Astrocyte (in vitro differentiated cells and primary cell): Measurements from ENCODE around the gene CROCC. TPM values are rescaled to one million over a fixed set of nuclear protein-coding genes. Genes with fewer than 3 reads are reported as not detected.
"Not testable (repeated sequence)": the region's sequence is repeated elsewhere in the genome, so short reads cannot be mapped to it uniquely, and the experiment has no call there.

Source experiments
- DNase-seq: peaks from one replicate; pipeline ENCODE4 v3.0.0-alpha.2; 2010; ENCODE audit warnings: low read depth
- FAIRE-seq: peaks from 2 replicates; lab custom pipeline; 2011; peaks lifted over from hg19 to GRCh38; lab: Jason Lieb, UNC
- H2AFZ ChIP-seq: 2 replicates; pipeline ENCODE4 v1.6.0; 2012; ENCODE audit warnings: low read depth, low read length, inconsistent platforms
- H3K27ac ChIP-seq: 2 replicates; pipeline ENCODE4 v1.5.1; 2011; ENCODE audit warnings: low read depth, low read length, inconsistent platforms
- H3K27me3 ChIP-seq: 2 replicates; pipeline ENCODE4 v1.6.0; 2011; ENCODE audit warnings: low read length, inconsistent platforms; ENCODE audit not compliant: insufficient read depth
- H3K36me3 ChIP-seq: 2 replicates; pipeline ENCODE4 v1.5.1; 2011; ENCODE audit warnings: low read length, inconsistent platforms; ENCODE audit not compliant: insufficient read depth
- H3K4me1 ChIP-seq: 2 replicates; pipeline ENCODE4 v1.5.1; 2011; ENCODE audit warnings: low read length, inconsistent platforms; ENCODE audit not compliant: insufficient read depth
- H3K4me2 ChIP-seq: 2 replicates; pipeline ENCODE4 v1.6.0; 2012; ENCODE audit warnings: low read length, inconsistent platforms
- H3K4me3 ChIP-seq: 2 replicates; pipeline ENCODE4 v1.5.1; 2011; ENCODE audit warnings: low read depth, mild to moderate bottlenecking, low read length, inconsistent platforms; ENCODE audit not compliant: insufficient read depth
- H3K79me2 ChIP-seq: 2 replicates; pipeline ENCODE4 v1.6.0; 2012; ENCODE audit warnings: mild to moderate bottlenecking, low read length, inconsistent platforms; ENCODE audit not compliant: insufficient read depth
- H3K9ac ChIP-seq: 2 replicates; pipeline ENCODE4 v1.6.0; 2012; ENCODE audit warnings: mild to moderate bottlenecking, low read length, inconsistent platforms
- H3K9me3 ChIP-seq: 2 replicates; pipeline ENCODE4 v1.5.1; 2012; ENCODE audit warnings: low read depth, mild to moderate bottlenecking, low read length, inconsistent platforms; ENCODE audit not compliant: insufficient read depth
- H4K20me1 ChIP-seq: 2 replicates; pipeline ENCODE4 v1.6.0; 2012; ENCODE audit warnings: low read length, inconsistent platforms; ENCODE audit not compliant: insufficient read depth
- H3K27ac Mint-ChIP-seq: one replicate; pipeline ENCODE4 v1.8.0; 2021; ENCODE audit warnings: mild to moderate bottlenecking, mixed read lengths; ENCODE audit not compliant: unreplicated experiment
- H3K27me3 Mint-ChIP-seq: one replicate; pipeline ENCODE4 v1.8.0; 2021; ENCODE audit warnings: low read depth, mixed read lengths; ENCODE audit not compliant: unreplicated experiment
- H3K36me3 Mint-ChIP-seq: one replicate; pipeline ENCODE4 v1.8.0; 2021; ENCODE audit warnings: low read depth, mixed read lengths; ENCODE audit not compliant: unreplicated experiment
- H3K4me1 Mint-ChIP-seq: one replicate; pipeline ENCODE4 v1.8.0; 2021; ENCODE audit warnings: low read depth, mixed read lengths; ENCODE audit not compliant: unreplicated experiment
- H3K4me3 Mint-ChIP-seq: one replicate; pipeline ENCODE4 v1.8.0; 2021; ENCODE audit warnings: mild to moderate bottlenecking, moderate library complexity, mixed read lengths; ENCODE audit not compliant: unreplicated experiment
- H3K9me3 Mint-ChIP-seq: one replicate; pipeline ENCODE4 v1.8.0; 2021; ENCODE audit warnings: mild to moderate bottlenecking, mixed read lengths; ENCODE audit not compliant: unreplicated experiment
- CTCF ChIP-seq: IDR thresholded peaks from 2 replicates; pipeline ENCODE4 v1.5.1; 2011; ENCODE audit warnings: low read depth, mild to moderate bottlenecking, inconsistent platforms, low read length, moderate library complexity; ENCODE audit not compliant: insufficient read depth
- EZH2 ChIP-seq: IDR thresholded peaks from 2 replicates; pipeline ENCODE4 v1.6.1; 2012; ENCODE audit warnings: mild to moderate bottlenecking, low read length, inconsistent platforms; ENCODE audit not compliant: insufficient read depth
- total RNA-seq: library from RNA; stranded (reverse); gene quantifications from 2 replicates; pipeline ENCODE4 v1.2.1, GENCODE V29; 2021

Gene CROCC
- total RNA-seq, 1 donor from 2014 or later = 12.1 TPM

GRCh38 chr1:16960560-16961296 is 39.0 kb downstream of the CROCC start:
- H3K36me3 ChIP-seq = no peaks in the 10 kb centered on the region
- H3K4me1 Mint-ChIP-seq = peaks cover 9% of the 10 kb centered on the region
- H3K79me2 ChIP-seq = no peaks in the 10 kb centered on the region
- no peaks in the 10 kb centered on the region for H3K9me3 Mint-ChIP-seq
- TF ChIP-seq CTCF (peak; percentile 34), EZH2 (no peak)
- peak overlapping the region; percentile 66 for H3K27ac Mint-ChIP-seq
- H3K4me3 ChIP-seq = peak overlapping the region; percentile 37
- H3K4me2 ChIP-seq = peak overlapping the region; percentile 83
- H3K9ac ChIP-seq = peak overlapping the region; percentile 69
- no peaks in the 10 kb centered on the region for H4K20me1 ChIP-seq
- H3K9me3 ChIP-seq = no peaks in the 10 kb centered on the region
- H3K4me1 ChIP-seq = peaks cover 5% of the 10 kb centered on the region
- peak overlapping the region; percentile 35 for H2AFZ ChIP-seq
- H3K27me3 ChIP-seq = no peaks in the 10 kb centered on the region
- peak; percentile 63 for DNase-seq
- H3K27ac ChIP-seq = no peak overlapping the region
- peaks cover 10% of the 10 kb centered on the region for H3K36me3 Mint-ChIP-seq
- H3K27me3 Mint-ChIP-seq = no peaks in the 10 kb centered on the region
- FAIRE-seq = no peak
- peak overlapping the region; percentile 82 for H3K4me3 Mint-ChIP-seq

DNA sequence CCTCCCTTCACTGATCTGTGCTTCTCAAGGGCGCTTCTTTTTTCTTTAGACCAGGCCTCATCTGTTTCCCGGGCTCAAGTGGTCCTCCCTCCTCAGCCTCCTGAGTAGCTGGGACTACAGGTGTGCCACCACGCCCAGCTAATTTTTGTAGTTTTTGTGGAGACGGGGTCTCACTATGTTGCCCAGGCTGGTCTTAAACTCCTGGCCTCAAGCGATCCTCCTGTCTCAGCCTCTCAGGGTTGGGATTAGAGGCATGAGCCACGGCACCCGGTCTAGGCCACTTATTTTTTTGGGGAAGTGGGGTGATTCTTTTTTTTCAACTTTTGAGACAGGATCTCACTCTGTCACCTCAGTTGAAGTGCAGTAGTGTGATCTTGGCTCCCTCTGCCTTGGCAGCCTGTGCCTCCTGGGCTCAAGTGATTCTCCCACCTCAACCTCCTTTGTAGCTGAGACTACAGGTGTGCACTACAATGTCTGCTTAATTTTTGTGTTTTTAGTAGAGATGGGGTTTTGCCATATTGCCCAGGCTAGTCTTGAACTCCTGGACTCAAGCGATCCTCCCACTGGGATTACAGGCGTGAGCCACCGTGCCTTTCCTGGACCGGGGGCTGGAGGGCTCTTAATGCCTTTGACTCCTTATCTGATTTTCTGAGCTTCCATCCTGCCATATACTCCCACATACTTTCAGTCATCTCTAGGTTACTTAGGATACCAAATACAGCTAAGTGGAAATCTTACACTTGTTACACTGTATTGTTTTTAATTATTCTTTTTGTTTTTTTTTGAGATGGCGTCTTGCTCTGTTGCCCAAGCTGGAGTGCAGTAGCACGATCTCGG is 39.8 kb downstream of the CROCC start:
- H3K27ac ChIP-seq = no peak overlapping the region
- H2AFZ ChIP-seq = no peak overlapping the region
- no peak for TF ChIP-seq EZH2
- no peak for TF ChIP-seq CTCF
- H3K9me3 Mint-ChIP-seq = no peaks in the 10 kb centered on the region
- peaks cover 14% of the 10 kb centered on the region for H3K36me3 Mint-ChIP-seq
- no peak for FAIRE-seq
- H3K27ac Mint-ChIP-seq = peak overlapping the region; percentile 41
- H4K20me1 ChIP-seq = no peaks in the 10 kb centered on the region
- peak overlapping the region; percentile 37 for H3K4me3 ChIP-seq
- H3K27me3 Mint-ChIP-seq = no peaks in the 10 kb centered on the region
- H3K4me3 Mint-ChIP-seq = peak overlapping the region; percentile 82
- no peak for DNase-seq
- peak overlapping the region; percentile 83 for H3K4me2 ChIP-seq
- peak overlapping the region; percentile 69 for H3K9ac ChIP-seq
- H3K36me3 ChIP-seq = no peaks in the 10 kb centered on the region
- peaks cover 9% of the 10 kb centered on the region for H3K4me1 Mint-ChIP-seq
- H3K4me1 ChIP-seq = peaks cover 7% of the 10 kb centered on the region
- H3K9me3 ChIP-seq = no peaks in the 10 kb centered on the region
- no peaks in the 10 kb centered on the region for H3K79me2 ChIP-seq
- H3K27me3 ChIP-seq = no peaks in the 10 kb centered on the region

DNA sequence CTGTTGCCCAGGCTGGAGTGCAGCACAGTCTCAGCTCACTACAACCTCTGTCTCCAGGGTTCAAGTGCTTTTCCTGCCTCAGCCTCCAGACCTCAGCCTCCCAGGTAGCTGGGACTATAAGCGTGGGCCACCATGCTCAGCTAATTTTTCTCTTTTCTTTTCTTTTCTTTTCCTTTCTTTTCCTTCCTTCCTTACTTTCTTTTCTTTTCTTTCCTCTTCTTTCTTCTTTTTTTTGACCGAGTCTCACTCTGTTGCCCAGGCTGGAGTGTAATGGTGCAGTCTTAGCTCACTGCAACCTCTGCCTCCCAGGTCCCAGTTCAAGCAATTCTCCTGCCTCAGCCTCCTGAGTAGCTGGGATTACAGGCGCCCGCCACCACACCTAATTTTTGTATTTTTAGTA is 42.4 kb downstream of the CROCC start:
- H3K4me1 ChIP-seq = peaks cover 23% of the 10 kb centered on the region
- not testable (repeated sequence) for H3K4me2 ChIP-seq, H3K4me3 Mint-ChIP-seq, H3K27me3 ChIP-seq, H4K20me1 ChIP-seq, H3K79me2 ChIP-seq, H2AFZ ChIP-seq, H3K27ac ChIP-seq, FAIRE-seq, H3K36me3 ChIP-seq, DNase-seq, H3K9ac ChIP-seq, H3K27ac Mint-ChIP-seq, H3K27me3 Mint-ChIP-seq, H3K9me3 ChIP-seq, H3K9me3 Mint-ChIP-seq, H3K4me3 ChIP-seq
- Mint-ChIP-seq H3K36me3 (peaks cover 14% of the 10 kb centered on the region), H3K4me1 (peaks cover 11% of the 10 kb centered on the region)
